Measurements from ENCODE around the gene MT1F.

DNA sequence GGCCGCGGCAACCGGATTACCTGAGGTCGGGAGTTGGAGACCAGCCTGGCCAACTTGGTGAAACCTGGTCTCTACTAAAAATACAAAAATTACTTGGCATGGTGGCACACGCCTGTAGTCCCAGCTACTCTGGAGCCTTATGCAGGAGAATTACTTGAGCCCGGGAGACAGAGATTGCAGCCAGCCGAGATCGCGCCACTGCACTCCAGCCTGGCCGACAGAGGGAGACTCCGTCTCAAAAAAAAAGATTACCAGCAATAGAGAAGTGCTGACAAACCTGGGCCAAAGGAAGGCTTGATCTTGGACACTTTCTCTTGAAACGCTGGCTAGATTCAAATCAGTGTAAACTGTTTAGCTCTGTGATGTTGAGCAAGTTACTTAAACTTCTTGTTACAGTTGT is 16.2 kb downstream of the MT1F start:
- TF ChIP-seq, protein P1, sequence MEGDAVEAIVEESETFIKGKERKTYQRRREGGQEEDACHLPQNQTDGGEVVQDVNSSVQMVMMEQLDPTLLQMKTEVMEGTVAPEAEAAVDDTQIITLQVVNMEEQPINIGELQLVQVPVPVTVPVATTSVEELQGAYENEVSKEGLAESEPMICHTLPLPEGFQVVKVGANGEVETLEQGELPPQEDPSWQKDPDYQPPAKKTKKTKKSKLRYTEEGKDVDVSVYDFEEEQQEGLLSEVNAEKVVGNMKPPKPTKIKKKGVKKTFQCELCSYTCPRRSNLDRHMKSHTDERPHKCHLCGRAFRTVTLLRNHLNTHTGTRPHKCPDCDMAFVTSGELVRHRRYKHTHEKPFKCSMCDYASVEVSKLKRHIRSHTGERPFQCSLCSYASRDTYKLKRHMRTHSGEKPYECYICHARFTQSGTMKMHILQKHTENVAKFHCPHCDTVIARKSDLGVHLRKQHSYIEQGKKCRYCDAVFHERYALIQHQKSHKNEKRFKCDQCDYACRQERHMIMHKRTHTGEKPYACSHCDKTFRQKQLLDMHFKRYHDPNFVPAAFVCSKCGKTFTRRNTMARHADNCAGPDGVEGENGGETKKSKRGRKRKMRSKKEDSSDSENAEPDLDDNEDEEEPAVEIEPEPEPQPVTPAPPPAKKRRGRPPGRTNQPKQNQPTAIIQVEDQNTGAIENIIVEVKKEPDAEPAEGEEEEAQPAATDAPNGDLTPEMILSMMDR (optimal IDR thresholded peaks at IDR 0.05 in 1 of 3, IDR thresholded peaks at IDR 0.05 in 1 of 3, conservative IDR thresholded peaks at IDR 0.05 in 1 of 3; ENCODE audit: extremely low read depth in 1 of 3, insufficient read depth in 2 of 3, low read length in 3 of 3) = peak; percentile 65 to 72 (median 67)
- no peak for TF ChIP-seq EZH2 (IDR thresholded peaks at IDR 0.05; ENCODE audit: low read length)
